GM18511 (cell line): Measurements from ENCODE around the gene PDLIM7.

Experiments
- ATAC-seq: cut with Tn5 transposase; IDR thresholded peaks from one replicate; pipeline ENCODE4 v1.9.1; 2021; ENCODE audit warnings: mild to moderate bottlenecking, moderate library complexity; ENCODE audit not compliant: unreplicated experiment

PDLIM7 gene

DNA sequence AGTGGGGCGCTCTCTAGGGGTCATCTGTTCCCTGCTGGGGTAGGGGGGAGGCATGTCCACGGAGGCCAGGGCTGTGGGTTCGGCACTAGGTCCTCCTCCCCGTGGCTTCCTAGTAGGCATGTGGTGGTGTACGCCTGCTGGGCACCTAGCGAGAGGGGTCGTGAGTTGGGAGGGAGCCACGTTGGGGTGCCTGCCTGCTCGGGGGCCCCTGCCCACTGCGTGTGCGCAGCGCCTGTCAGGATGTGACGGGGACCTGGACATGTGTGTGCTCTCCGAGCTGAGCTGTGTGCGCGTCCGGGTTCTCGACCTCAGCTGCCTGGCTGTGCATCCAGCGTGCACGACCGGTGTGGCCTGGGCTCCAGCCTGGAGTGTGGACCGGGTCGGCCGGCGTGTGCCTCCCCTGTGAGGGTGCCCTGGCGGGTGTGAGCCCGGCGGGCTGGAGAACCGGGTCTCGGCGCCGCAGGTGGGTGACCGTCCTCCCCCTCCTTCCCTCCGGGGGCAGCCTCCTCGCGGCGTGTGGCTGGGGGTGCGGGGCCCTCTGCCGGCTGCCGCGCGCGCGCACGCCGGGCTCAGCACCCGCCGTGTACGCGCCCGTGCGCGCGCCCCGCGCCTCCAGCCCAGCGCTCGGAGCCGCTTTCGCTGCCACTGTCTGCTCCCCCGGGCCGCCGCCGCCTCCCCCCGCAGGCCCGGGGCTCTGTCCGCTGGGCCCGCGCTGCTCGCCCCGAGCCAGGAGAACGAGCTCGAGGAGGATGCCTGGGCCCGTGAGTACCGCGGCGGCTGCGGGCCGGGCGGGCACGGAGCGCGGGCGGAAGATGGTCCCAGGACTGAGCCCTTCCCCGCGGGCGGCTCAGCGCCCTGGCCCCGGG is 51.0 kb downstream of the PDLIM7 start, which contains the start of gene PRR7:
TSS of gene PRR7 (plus strand) at position 615 of the 866 bp plus-strand sequence. CDS start 8,254 bp downstream, outside the sequence.
- ATAC-seq, result peak; percentile 58

DNA sequence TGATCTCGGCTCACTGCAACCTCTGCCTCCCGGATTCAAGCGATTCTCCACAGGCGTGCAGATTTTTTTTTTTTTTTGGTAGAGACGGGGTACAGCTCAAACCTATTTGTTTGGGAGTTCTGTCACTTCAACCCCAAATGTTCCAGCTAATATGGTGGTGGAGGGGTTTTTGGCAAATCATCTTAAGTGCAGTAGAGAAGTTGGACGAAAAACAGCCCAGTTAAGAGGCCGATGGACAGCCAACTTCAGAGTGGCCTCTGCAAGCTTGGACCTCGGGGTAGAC is 51.5 kb downstream of the PDLIM7 start:
- ATAC-seq, result no peak

DNA sequence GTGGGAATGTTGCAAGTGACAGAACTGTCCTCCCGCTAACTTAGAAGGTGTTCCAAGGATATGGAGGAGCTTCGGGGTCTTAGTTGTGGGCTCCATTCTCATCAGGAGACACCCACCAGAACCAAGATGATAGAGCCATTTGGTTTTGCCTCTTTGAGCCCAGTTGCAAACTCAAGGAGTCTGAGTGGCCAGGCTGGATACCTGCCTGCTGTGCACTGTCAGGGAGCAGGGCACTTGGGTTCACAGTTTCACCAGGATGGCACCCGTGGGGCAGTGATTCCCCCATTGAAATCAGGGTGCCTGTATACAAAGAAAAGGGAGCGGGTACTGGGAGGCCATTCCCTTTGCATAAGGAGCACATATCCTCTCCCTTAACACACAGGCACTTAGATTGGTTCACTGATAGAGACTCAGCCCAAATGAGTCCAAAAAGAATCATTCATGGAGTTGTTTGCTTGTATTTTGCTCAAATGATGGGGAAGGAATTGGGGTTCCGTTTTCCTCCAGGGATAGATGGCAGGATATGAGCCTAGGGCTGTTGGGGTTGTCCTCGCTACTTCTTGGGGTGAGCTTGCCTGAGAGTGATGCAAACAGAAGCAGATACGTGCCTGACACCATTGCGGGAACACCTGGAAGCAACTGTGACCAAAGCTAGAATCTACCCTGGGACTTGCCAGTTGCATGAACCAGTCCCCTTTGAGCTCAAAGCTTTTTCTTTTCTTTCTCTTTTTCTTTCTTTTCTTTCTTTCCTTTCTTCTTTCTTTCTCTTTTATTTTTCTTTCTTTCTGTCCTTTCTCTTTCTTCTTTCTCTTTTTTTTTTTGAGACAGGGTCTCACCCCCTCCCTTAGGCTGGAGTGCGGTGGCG is 52.1 kb downstream of the PDLIM7 start:
- ATAC-seq, result no peak

DNA sequence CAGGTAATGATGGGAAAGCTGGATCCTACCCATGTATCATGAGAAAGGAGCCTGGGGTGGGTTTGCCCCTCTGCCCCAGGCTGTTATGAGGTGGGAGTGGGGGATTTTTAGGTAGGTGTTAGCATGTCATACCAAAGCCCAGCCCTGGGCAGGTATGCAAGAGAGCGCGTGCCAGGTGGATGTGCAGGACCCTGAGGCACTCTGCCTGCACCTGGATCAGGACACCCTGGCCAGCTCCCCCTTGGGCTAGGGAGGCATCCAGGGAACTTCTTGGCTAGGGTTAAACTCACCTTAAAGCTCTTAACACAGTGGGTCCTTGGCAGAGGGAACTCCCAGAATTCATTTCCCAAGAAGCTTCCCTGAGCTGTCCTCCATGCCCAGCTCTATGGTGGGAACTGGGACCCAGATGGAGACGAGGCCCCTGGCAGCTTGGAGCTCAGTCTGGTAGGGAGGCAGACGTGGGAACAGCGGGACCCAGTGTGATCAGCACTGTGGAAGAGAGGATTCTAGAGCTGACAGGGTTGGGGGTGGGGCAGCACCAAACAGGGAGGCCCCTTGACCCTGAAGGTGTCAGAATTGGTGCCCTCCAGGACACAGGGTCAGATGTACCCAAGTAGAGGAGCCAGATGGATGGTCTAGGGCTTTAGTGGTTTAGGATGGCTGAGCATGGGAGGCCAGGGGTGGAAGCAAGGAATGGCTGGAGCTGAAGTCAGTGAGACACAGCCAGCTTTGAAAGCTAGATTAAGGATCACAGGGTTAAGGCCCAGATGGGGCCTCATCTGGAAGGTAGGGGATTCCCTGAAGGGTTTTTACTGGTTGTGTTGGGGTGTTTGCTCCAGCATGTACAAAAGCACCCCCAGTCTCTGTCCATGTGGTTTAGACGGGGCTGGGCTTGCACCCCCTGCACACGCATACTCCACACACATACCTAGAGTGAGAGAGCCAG is 53.0 kb downstream of the PDLIM7 start:
- ATAC-seq, result no peak

DNA sequence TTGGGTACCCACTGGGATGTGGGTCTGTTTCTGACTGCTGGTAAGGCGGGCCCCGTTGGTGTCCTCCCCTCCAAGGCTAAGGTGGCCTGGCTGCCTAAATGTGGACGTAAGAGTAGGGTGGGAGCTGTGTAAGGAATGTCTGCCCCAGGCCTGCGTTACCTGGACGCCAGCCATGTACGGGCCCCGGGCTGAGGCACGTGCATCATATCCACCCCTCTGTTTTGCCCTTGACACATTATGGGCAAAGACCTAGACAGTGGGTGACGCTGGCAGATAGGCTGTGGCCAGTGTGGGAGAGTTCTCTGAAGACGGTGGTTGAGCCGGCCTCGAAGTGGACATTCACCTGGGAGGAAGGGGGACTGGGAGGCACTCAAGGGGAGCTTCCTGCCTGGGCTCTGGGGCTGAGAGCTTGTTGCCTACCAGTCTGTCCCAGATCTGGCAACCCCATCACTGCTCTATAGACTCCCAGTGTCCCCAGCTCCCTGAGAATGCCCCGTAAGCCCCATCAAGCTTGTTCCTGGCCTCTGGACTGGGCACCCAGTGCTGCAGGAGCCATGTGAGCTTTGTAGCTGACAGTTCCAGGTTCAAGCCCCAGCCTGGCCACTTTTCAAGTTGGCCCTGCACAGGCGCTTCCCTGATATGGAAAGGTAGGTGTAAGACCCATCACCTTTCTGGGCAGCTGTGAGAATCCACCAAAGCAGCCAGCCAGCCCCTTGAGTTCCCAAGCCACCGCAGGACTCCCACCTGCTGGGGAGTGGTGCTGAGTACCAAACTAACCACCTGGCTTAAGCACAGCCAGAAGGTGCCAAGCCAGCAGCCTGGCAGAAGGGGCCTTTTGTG is 54.0 kb downstream of the PDLIM7 start:
- no peak for ATAC-seq

DNA sequence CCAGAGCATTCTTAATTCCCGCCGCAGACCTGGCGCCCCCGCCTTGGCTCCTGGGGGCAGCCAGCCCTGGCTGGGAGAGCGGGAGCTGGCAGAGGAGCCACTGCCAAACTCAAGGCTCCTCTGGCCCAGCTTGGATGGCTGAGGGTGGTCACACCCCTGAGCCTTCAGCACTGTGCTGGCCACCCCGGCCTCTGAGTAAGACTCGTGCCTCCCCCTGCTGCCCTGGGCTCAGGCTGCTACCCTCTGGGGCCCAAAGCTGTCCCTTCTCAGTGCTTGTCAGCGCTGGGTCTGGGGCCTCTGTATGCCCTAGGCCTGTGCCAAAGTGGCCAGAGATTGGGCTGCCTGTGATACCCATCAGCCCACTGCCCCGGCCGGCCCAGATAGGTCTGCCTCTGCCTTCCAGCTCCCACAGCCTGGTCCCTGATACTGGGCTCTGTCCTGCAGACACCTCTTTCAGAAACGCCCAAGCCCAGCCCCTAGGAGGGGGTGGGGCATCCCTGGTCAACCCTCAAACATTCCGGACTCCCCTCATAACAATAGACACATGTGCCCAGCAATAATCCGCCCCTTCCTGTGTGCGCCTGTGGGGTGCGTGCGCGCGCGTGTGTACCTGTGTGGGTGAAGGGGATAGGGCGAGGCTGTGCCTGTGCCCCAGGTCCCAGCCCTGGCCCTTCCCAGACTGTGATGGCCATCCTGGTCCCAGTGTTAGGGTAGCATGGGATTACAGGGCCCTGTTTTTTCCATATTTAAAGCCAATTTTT is 55.2 kb downstream of the PDLIM7 start:
- no peak for ATAC-seq

DNA sequence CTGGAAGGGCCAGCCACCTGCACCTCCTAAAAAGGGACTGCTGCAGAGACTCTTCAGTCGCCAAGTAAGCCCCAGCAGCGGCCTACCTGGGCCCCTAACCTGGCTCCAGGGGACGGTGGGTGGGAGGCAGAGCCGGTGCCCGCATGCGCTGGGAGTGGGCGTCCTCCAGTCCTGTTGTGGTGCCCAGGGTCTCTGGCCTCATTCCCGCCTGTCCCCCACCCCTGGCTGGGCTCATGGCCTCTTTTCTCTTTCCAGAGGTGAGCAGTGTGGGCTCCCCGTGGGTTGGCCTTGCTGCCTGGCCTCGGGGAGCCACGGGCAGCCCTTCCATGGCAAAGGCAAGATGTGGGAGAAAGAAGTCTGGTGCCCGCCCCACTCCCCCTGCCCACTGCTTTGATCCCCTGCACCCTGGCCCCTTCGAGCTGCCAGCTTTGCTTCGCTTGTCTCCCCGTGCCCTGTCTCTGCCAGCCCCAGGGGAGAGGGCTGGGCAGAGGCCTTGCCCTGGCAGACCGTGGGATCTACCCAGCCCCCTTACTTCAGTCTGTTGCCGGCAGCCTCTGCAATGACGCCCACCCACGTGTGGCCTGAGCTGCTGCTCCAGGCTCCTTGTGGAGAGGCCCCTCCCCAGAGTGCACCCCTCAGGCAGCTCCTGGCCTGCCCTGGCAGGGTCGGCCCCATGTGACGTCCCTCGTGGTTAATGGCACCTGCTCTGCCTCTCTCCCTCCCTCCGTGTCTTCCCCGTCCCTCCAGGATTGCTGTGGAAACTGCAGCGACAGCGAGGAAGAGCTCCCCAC is 56.2 kb downstream of the PDLIM7 start:
- no peak for ATAC-seq

DNA sequence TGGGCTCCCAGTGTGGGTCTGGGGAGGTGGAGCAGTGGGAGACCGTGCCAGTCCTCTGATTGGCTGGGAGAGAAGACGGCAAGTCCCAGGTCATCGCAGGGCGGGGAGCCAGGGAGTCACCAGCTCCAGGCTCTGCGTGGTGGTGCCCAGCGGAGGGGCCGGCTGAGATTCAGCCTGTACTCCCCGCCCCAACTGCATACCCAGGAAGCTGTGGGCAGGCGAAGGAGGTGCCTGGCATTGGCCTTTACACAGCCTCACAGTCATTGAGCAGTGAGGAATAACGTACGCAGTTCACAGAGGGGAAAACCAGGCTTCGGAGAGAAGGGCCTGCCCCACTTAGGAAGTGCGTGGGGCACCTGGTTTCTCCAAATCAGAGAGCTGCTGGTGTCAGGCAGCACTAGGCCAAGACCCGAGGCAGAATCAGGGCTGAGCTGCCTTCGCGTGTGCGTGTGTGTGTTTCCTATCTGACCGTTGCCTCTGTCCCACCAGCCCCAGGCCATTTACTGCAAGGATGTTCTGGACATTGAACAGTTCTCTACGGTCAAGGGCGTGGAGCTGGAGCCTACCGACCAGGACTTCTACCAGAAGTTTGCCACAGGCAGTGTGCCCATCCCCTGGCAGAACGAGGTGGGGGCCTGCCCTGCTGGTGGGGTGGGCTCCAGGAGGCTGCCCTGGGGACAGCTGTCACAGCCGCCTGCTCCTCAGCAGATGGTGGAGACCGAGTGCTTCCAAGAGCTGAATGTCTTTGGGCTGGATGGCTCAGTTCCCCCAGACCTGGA is 57.0 kb downstream of the PDLIM7 start:
- ATAC-seq, result no peak

DNA sequence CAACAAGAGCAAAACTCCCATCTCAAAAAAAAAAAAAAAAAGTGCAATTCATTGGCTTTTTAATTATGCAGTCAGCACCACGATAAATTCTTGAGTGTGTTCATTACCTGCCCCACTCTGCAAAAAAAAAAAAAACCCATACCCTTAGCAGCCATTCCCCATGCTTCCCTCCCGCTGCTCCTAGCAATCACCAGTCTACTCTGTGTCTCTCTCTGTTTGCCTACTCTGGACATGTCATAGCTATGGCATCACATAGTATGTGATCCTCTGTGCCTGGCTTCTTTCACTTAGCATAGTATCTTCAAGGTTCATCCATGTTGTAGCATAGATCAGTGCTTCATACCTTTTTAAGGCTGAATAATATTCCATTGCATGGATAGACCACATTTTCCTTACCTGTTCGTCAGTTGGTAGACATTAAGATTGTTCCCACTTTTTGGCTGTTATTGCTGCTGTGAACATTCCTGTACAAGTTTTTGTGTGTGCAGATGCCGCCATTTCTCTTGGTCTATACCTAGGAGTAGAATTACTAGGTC is 57.8 kb downstream of the PDLIM7 start:
- no peak for ATAC-seq

DNA sequence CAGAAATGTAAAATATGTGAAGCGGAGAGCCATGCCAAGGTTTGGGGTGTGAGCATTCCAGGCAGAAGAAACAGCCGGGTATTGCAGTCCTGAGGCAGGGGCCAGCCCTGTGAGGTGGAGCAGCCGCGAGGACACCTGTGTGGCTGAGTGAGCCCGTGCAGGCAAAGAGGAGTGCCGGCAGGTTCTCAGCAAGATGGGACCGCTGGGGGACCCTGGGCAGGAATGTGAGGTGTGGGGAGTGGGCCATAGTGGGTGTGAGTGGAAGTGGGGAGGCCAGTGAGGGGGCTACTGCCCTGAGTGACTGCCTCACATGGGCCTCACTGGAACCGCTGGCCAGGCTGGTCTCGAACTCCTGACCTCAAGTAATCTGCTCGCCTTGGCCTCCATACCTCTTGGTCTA is 58.9 kb downstream of the PDLIM7 start:
- ATAC-seq, result no peak

DNA sequence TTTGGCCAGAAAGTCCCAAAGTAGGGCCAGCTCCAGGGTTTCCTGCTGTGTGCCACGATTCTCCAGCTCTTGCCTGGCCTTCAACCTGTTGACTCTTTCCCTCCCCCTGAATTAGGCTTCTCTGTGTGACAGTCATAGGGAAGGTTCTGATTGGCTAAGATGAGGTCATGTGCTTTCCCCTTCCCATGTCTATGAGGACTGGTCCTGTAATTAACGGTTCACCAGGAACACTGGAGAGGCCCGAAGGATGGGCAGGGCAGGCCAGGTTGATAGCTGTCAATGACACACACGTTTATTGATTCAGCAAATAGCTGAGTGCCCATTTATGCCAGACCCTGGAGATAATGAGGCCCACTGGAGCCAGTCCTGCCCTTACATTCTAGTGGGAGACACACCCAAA is 59.8 kb downstream of the PDLIM7 start:
- no peak for ATAC-seq

DNA sequence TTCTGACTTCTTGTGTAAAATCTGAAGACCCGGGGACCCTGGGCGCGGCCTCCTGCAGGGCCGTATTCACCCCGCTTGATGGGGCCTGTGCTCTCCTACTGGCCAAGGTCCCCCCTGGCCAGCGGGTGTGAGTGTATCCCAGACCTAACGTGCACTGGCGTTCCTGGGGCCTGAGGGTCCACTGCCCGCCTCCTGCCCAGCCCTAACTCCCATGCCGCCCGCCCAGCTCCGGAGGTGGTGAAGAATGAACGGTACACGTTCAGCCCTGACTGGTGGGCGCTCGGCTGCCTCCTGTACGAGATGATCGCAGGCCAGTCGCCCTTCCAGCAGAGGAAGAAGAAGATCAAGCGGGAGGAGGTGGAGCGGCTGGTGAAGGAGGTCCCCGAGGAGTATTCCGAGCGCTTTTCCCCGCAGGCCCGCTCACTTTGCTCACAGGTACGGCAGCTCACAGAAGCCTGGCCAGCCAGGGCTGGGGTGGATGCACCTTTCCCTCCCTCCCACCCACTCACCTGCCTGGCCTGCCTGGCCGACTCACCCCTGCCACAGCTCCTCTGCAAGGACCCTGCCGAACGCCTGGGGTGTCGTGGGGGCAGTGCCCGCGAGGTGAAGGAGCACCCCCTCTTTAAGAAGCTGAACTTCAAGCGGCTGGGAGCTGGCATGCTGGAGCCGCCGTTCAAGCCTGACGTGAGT is 61.4 kb downstream of the PDLIM7 start:
- no peak for ATAC-seq

DNA sequence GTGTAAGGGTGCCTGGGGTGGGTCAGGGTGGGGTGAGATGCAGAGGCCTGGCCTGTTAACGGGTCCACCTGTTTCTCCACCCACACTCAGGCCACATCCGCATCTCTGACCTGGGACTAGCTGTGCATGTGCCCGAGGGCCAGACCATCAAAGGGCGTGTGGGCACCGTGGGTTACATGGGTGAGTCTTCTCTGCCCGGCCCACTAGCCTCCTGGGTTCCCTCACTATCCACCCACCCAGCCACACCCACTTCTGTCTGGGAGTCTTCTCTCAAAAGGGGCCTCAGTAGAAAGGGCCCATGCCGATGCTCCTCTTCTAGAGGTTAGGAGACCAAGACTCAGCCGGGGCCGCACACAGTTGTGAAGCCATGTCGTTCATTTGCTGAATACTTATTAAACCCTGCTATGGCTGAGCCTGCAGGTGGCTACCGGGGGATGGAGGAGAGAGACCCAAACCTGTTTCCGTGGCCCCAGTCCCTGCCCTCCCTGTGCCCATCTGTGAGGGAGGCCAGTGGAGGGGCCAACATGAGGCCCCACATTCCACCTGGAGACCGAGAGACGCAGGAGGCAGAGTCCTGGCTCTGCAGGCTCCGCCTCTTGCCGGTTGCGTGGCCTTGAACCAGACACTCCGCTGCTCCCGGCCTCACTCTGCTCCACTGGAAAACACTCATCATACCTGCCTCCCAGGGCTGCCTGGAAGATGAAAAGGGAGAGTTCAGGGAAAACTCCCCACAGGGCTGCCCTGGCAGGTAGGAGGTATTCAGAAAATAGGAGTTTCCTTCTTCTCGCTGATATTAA is 62.3 kb downstream of the PDLIM7 start:
- ATAC-seq, result no peak

DNA sequence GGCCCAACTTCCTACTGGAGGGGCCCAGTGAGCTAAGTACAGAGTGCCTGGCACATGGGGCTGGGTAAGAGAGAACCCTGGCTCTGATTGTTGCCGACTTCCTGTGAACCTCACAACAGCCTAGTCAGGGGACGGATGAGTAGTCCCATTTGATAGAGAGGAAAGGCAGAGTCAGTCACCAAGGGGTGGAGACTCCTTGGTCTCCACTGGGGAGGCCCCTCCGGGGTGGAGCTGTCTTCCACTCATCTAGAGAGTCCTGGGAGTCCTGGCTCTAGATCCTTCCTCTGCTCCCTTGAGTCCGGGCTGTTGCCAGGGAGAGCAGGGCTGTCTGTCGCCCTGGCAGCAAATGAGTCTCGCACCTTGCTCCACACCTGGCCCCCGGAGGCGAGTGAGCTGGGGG is 63.0 kb downstream of the PDLIM7 start:
- no peak for ATAC-seq

DNA sequence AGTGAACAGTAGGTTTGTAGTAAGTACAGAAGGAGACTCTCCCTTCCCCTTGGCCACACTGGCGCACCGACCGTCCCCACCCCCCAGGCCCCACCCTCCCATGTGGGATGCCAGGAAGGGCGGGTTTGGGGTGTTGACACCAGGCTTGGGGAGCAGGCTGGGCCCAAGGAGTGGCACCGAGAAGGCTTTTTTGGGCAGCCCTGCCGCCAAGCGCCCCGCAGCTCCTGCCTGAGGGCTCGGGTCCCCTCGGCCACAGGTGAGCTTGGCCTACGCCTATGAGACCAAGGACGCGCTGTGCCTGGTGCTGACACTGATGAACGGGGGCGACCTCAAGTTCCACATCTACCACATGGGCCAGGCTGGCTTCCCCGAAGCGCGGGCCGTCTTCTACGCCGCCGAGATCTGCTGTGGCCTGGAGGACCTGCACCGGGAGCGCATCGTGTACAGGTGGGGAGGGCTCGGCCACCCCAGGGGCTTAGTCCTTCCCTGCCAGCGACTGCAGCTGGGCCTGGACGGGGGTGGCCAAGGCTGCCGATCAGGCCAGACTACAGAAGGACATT is 63.7 kb downstream of the PDLIM7 start:
- no peak for ATAC-seq
